Right cardiac atrium (tissue), 5 donors: Measurements from ENCODE around the gene TPGS2. TPM values are rescaled to one million over a fixed set of nuclear protein-coding genes. Genes with fewer than 3 reads are reported as not detected.
A peak's percentile ranks its signal among the peaks of the same experiment; 100 is the strongest.
"Not testable (repeated sequence)": the region's sequence is repeated elsewhere in the genome, so short reads cannot be mapped to it uniquely, and the experiment has no call there.

ENCODE experiments used
- ATAC-seq, 2 donors: fragments of 200-7000 bp; cut with Tn5 transposase; one replicate each; pipeline versions ENCODE4 v1.8.0 to v1.9.1; 2020; ENCODE audit warnings: moderate library complexity in 2 of 2, mild to moderate bottlenecking in 1 of 2
- DNase-seq, 3 donors: peaks; one replicate each; pipeline ENCODE4 v3.0.0-alpha.2; 2020
- H3K27ac ChIP-seq: one replicate; pipeline ENCODE4 v1.5.1; 2013; ENCODE audit warnings: mild to moderate bottlenecking, low read length, control low read depth, moderate library complexity
- H3K27me3 ChIP-seq: one replicate; pipeline ENCODE4 v1.6.1; 2013; ENCODE audit not compliant: control insufficient read depth, insufficient read depth
- H3K4me1 ChIP-seq: one replicate; pipeline ENCODE4 v1.6.1; 2013; ENCODE audit warnings: low read length; ENCODE audit not compliant: control insufficient read depth, insufficient read depth
- H3K4me3 ChIP-seq: one replicate; pipeline ENCODE4 v1.5.1; 2013; ENCODE audit warnings: low read length, control low read depth
- H3K9me3 ChIP-seq: one replicate; pipeline ENCODE4 v1.6.1; 2013; ENCODE audit warnings: low read length; ENCODE audit not compliant: control insufficient read depth
- WGBS: extraction: QIAGEN DNeasy Blood & Tissue Kit; methylation state at CpG from one replicate; pipeline ENCODE4 v1.1.7; 2013; 5-methylcytosine and 5-hydroxymethylcytosine counted together
- intact Hi-C, 4 donors: fragments of 100-400 bp; cut with DNase I; formaldehyde crosslinking; loops; one replicate each; pipeline versions ENCODE4 v1.11.0 to v1.14.0; 2022 to 2023
- long read RNA-seq, 4 donors: library from polyadenylated mRNA; unstranded; transcript quantifications; one replicate each; pipeline ENCODE4 v2.0.0, GENCODE V29; 2020 to 2021
- polyA plus RNA-seq: library from polyadenylated mRNA; stranded (reverse); fragments of 200-250 nt; gene quantifications from one replicate; pipeline ENCODE4 v1.2.3, GENCODE V29; 2013
- total RNA-seq, 4 donors: library from RNA; stranded (reverse); fragmentation: NEBNext Ultra II Directional; extraction: Animal tissue kit (Norgen Biotek cat#: 25700); gene quantifications; one replicate each; pipeline ENCODE4 v1.2.1, GENCODE V29; 2021
- donor health status: healthy with polysubstance abuse.
- donor health status: DM: no; HTN: yes; CAD: no.
- donor health status: DM: no; HTN: no; CAD: no.
- donor health status: DM: no; HTN: yes; CAD: no; lungs with severe emphysema.
- donor health status: DM: yes; HTN: yes; CAD: no.

TPGS2 gene, protein sequence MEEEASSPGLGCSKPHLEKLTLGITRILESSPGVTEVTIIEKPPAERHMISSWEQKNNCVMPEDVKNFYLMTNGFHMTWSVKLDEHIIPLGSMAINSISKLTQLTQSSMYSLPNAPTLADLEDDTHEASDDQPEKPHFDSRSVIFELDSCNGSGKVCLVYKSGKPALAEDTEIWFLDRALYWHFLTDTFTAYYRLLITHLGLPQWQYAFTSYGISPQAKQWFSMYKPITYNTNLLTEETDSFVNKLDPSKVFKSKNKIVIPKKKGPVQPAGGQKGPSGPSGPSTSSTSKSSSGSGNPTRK
- total RNA-seq: 10 to 100 TPM; 68.4 to 91.3 (median 81.1) TPM
- 63.8 TPM for polyA plus RNA-seq
- long read RNA-seq, donor 1, full-length matches to known transcripts: 119 of 127 reads
- long read RNA-seq, donor 1, partial matches to known transcripts: 1 of 127 reads
- long read RNA-seq, donor 1, other reads (novel, unspliced or antisense): 7 of 127 reads
- long read RNA-seq, donor 2, full-length matches to known transcripts: 59 of 60 reads
- long read RNA-seq, donor 2, partial matches to known transcripts: 1 of 60 reads
- long read RNA-seq, donor 2, other reads (novel, unspliced or antisense): 0 of 60 reads
- long read RNA-seq, donor 3, full-length matches to known transcripts: 367 of 387 reads
- long read RNA-seq, donor 3, partial matches to known transcripts: 3 of 387 reads
- long read RNA-seq, donor 3, other reads (novel, unspliced or antisense): 17 of 387 reads
- long read RNA-seq, donor 4, full-length matches to known transcripts: 94 of 100 reads
- long read RNA-seq, donor 4, partial matches to known transcripts: 0 of 100 reads
- long read RNA-seq, donor 4, other reads (novel, unspliced or antisense): 6 of 100 reads

DNA sequence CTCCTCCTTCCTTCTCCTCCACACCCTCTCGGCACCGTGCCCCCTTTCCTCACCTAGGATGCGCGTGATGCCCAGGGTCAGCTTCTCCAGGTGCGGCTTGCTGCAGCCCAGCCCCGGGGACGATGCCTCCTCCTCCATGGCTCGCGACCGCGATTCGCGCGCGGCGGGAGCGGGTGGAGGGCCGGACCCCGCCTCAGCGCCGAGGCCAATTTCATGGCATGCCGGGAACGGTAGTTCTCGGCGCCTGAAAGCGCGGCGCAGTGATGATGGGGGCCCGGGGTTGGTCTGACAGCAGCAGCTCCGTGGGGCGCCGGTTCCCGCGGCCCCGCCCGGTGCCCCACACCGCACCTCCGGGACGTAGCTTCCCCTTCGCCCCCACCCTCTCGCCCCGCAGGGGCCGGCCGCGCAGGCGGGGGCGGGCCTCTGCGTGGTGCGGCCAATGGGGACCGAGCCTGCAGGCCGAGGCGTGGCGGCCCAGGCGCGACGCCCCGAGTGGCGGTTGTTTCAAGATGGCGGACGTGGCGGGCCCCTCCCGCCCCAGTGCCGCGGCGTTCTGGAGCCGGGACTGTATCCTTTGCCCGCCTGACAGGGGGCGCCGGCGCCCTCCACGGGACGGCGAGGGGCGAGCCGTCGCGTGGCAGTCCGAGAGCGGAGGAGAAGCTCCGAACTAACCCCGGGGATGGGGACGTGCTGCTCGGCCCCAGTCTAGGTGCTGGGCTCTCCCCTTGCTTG lies at the start of gene TPGS2, which contains the start of gene KIAA1328:
TSS of gene TPGS2 (minus strand) at position 373 of the 732 bp plus-strand sequence. CDS start at position 138, 235 bp downstream.
TSS of gene KIAA1328 (plus strand) at position 498 of the 732 bp plus-strand sequence. CDS start at position 510, 12 bp downstream.
- ATAC-seq (peak; percentile 98 to 99), DNase-seq (peak; percentile 87 to 95 (median 95))
- peak within 1 kb of the TSS; percentile 13 for H3K27ac ChIP-seq
- H3K27me3 ChIP-seq: no peaks in the 10 kb centered on the region
- WGBS: under 1% methylated on average over 83 of the region's 83 CpGs
- no peaks in the 10 kb centered on the region for H3K9me3 ChIP-seq
- H3K4me1 ChIP-seq: no peaks in the 10 kb centered on the region
- intact Hi-C loops: no loop called here
- peak within 1 kb of the TSS; percentile 57 for H3K4me3 ChIP-seq

DNA sequence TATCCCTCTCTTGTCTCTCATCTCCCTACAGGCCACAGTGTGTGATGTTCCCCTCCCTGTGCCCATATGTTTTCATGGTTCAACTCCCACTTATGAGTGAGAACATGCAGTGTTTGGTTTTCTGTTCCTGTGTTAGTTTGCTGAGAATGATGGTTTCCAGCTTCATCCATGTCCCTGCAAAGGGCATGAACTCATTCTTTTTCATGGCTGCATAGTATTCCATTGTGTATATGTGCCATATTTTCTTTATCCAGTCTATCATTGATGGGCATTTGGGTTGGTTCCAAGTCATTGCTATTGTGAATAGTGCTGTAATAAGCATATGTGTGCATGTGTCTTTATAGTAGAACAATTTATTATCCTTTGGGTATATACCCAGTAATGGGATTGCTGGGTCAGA lies 45.0 kb upstream of the TPGS2 start:
- H3K9me3 ChIP-seq, H3K27me3 ChIP-seq, H3K27ac ChIP-seq, ATAC-seq, H3K4me1 ChIP-seq, H3K4me3 ChIP-seq, intact Hi-C loops, DNase-seq: not testable (repeated sequence)

DNA sequence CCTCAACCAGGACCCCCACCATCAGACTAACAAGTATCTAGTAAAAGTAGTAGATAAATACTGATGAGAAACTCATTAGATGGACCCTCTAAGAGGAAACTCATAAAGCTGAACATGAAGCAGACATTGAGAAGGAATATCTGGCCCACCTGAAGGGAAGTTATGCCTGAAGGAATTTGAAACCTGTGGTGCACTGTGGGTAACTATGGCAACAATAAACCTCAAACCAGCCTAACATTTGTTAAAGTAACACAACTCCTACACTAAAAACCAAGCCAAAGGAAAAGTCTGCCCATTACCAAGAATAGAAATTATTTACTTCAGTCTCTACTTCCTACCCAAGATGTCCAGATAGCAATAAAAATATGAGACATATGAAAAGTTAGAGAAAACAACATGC lies 43.5 kb upstream of the TPGS2 start:
- no peaks in the 10 kb centered on the region for H3K27me3 ChIP-seq
- no peak overlapping the region for H3K4me3 ChIP-seq
- intact Hi-C loops: no loop called here
- DNase-seq (no peak), ATAC-seq (no peak)
- no peak overlapping the region for H3K27ac ChIP-seq
- no peaks in the 10 kb centered on the region for H3K4me1 ChIP-seq
- no peaks in the 10 kb centered on the region for H3K9me3 ChIP-seq

DNA sequence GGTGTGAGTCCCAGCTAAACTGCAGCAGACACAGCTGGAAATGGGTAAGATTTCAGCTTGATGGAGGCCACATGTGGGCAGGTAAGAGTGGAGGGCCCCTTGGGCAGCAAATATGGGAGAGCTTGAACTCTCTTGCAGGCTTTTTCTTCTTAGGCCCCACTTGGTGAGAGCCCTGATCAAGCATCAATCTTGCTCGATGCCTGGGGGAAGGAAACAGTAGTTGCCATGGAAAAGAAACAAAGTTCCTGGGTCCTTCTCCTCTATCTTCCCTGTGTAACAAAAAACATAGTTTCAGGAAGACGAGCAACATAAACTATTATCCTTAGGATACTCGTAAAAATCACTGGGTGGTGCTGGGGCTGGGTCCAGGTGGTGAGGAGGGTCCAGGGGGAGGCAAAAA lies 43.0 kb upstream of the TPGS2 start:
- no peaks in the 10 kb centered on the region for H3K27me3 ChIP-seq
- intact Hi-C loops: no loop called here
- DNase-seq (no peak), ATAC-seq (no peak)
- H3K4me1 ChIP-seq: no peaks in the 10 kb centered on the region
- no peak overlapping the region for H3K27ac ChIP-seq
- H3K9me3 ChIP-seq: no peaks in the 10 kb centered on the region
- no peak overlapping the region for H3K4me3 ChIP-seq
- WGBS: 71% methylated on average over 3 of the region's 3 CpGs

DNA sequence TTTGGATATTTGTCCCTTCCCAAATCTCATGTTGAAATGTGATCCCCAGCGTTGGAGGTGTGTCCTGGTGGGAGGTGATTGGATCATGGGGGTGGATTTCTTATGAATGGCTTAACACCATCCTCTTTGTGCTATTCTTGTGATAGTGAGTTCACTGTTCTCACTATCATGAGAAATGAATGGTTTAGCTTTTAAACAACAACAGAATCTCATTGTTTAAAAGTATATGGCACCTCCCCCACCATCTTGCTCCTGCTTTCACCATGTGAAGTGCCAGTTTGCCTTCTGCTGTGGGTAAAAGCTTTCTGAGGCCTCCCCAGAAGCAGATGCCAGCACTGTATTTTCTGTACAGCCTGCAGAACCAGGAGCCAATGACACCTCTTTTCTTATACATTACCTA lies 38.3 kb upstream of the TPGS2 start:
- Histone ChIP-seq H3K27me3 (no peaks in the 10 kb centered on the region), H3K4me3 (no peak overlapping the region), H3K27ac (no peak overlapping the region), H3K9me3 (no peaks in the 10 kb centered on the region), H3K4me1 (no peaks in the 10 kb centered on the region)
- intact Hi-C loops: no loop called here
- WGBS: 91% methylated on average over 1 of the region's 1 CpG
- ATAC-seq (no peak), DNase-seq (no peak)

DNA sequence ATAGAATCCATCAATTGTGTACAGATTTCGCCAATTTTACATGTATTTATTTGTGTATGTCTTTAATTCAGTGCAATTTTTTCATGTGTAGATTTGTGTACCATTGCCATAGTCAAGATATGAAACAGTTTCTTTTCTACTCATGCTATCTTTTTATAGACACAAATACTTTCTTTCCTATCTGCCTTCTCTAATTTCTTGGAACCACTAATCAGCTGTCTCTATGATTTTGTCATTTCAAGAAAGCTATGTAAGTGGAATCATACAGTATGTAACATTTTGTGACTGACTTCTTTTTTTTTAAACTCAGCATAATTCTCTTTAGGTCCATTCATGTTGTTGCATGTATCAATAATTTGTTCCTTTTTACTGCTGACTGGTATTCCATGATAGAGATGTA lies 33.4 kb upstream of the TPGS2 start:
- Histone ChIP-seq H3K9me3 (no peaks in the 10 kb centered on the region), H3K4me1 (no peaks in the 10 kb centered on the region), H3K27me3 (no peaks in the 10 kb centered on the region), H3K27ac (no peak overlapping the region), H3K4me3 (no peak overlapping the region)
- DNase-seq (no peak), ATAC-seq (no peak)
- intact Hi-C loops: no loop called here
- 96% methylated on average over 1 of the region's 1 CpG for WGBS

DNA sequence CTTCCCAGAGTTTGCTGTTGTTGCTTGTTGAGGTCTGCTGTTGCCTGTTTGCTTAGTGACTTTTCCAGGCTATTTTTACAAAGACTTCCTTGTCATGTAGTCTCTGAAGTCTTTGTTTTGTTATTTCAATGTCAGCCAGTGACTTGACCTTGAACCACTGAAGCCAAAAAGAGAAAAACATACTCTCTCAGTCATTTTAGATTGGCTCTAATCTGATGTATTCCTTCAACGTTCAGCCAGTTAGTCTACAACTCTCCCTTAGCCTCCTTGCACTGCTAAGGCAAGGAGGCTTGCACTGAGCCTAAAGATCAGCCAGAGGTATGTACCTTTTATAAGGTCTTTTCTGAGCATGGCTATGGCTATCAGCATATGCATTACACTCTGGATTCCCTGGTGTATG lies 28.0 kb upstream of the TPGS2 start:
- intact Hi-C loops: no loop called here
- Histone ChIP-seq H3K27me3 (no peaks in the 10 kb centered on the region), H3K4me1 (peaks cover 3% of the 10 kb centered on the region), H3K27ac (no peak overlapping the region), H3K4me3 (no peak overlapping the region), H3K9me3 (no peaks in the 10 kb centered on the region)
- DNase-seq: no peak
- no peak for ATAC-seq
- 25% methylated on average over 1 of the region's 1 CpG for WGBS

DNA sequence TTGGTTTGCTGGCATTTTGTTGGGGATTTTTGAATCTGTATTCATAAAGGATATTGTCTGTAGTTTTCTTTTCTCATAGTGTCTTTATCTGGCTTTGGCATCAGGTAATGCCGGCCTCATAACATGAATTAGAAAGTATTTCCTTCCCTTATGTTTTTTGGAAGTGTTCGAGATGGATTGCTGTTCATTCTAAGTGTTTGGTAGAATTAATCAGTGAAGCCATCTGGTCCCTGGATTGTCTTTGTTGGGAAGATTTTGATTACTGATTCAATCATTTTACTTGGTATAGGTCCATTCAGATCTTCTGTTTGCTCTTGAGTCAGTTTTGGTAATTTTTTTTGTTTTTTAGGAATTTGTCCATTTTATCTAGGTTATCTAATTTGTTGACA lies 22.4 kb upstream of the TPGS2 start:
- WGBS: 80% methylated on average over 2 of the region's 2 CpGs
- no peak overlapping the region for H3K27ac ChIP-seq
- intact Hi-C loops: no loop called here
- no peak overlapping the region for H3K4me3 ChIP-seq
- no peak for ATAC-seq
- H3K27me3 ChIP-seq: no peaks in the 10 kb centered on the region
- no peak for DNase-seq
- no peaks in the 10 kb centered on the region for H3K4me1 ChIP-seq
- H3K9me3 ChIP-seq: no peaks in the 10 kb centered on the region

DNA sequence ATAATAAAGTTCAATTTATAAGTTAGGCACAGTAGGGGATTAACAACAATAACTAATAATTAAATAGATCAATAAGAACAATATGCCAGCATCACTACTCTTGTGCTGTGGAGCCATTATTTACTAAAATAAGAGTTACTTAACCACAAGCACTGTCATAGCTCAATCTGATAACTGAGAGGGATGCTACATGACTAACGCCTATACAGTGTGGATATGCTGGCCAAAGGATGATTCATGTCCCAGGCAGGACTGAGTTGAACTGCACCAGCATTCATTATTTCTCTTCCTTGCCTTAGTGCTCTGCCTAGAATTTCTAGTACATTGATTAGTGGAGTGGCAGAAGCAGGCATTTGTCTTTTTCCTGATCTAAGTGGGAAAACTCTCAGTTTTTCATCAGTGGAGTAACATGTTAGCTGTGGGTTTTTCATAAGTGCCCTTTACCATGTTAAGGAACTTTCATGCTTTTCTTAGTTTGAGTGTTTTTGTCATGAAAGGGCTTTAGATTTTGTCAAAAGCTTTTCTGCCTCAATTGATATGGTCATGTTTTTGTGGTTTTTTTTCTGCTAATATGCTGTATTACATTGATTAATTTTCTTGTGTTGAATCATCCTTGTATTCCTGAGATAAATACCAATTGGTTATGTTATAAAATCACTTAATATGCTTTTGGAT lies 21.9 kb upstream of the TPGS2 start:
- 53% methylated on average over 1 of the region's 1 CpG for WGBS
- H3K4me3 ChIP-seq: no peak overlapping the region
- DNase-seq (no peak), ATAC-seq (peak in 1 of 2 donors; percentile 74)
- H3K27ac ChIP-seq: no peak overlapping the region
- H3K9me3 ChIP-seq: no peaks in the 10 kb centered on the region
- intact Hi-C loops: no loop called here
- no peaks in the 10 kb centered on the region for H3K4me1 ChIP-seq
- H3K27me3 ChIP-seq: no peaks in the 10 kb centered on the region

DNA sequence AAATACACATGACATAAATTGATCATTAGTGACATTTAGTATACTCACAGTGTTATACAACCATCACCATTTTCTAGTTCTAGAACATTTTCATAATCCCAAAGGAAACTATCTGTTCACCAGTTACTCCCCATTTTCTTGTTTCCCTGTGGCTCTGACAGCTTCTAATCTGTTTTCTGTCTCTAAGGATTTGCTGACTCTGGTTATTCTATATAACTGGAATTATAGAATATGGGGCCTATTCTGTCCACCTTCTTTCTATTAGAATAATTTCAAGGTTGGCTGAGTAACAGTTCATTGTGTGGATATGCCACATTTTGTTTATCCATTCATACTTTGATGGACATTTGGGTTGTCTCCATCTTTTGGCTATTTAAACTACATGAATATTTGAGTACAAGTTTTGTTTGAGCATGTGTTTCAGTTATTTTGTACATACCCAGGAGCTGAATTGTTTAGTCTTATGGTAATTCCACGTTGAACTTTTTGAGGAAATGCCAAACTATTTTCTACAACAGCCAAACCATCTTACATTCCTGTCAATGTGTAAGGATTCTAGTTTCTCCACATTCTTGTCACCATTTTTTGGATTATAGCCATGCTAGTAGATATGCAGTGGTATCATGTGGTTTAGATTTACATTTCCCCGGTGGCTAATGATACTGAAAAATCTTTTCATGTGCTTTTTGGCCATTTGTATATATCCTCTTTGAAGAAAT lies 20.6 kb upstream of the TPGS2 start:
- Histone ChIP-seq H3K4me1 (no peaks in the 10 kb centered on the region), H3K27ac (no peak overlapping the region), H3K27me3 (no peaks in the 10 kb centered on the region), H3K4me3 (no peak overlapping the region), H3K9me3 (no peaks in the 10 kb centered on the region)
- 43% methylated on average over 2 of the region's 2 CpGs for WGBS
- DNase-seq (no peak), ATAC-seq (no peak)
- intact Hi-C loops: no loop called here
